GM19238 (cell line): Measurements from ENCODE around the gene SPEG.
"Not testable (repeated sequence)": the region's sequence is repeated elsewhere in the genome, so short reads cannot be mapped to it uniquely, and the experiment has no call there.

Experiments
- DNase-seq: peaks from one replicate; pipeline ENCODE4 v3.0.0; 2011; ENCODE audit warnings: low spot score; ENCODE audit not compliant: insufficient read length

Gene SPEG

GRCh38 chr2:219404954-219405353 lies 29.7 kb upstream of the SPEG start:
- DNase-seq = no peak

- DNase-seq = no peak
Measured at GRCh38 chr2:219405451-219405850, 29.2 kb upstream of the SPEG start.

GRCh38 chr2:219405958-219406860 lies 28.4 kb upstream of the SPEG start:
- no peak for DNase-seq

- no peak for DNase-seq
Measured at GRCh38 chr2:219406861-219407230, 27.8 kb upstream of the SPEG start.

GRCh38 chr2:219407343-219407742 lies 27.3 kb upstream of the SPEG start:
- DNase-seq = not testable (repeated sequence)

GRCh38 chr2:219408204-219408603 lies 26.4 kb upstream of the SPEG start:
- DNase-seq = no peak

GRCh38 chr2:219408631-219409030 lies 26.0 kb upstream of the SPEG start:
- no peak for DNase-seq

- no peak for DNase-seq
Measured at GRCh38 chr2:219409619-219410018, 25.0 kb upstream of the SPEG start.

- DNase-seq = no peak
Measured at GRCh38 chr2:219410390-219410789, 24.3 kb upstream of the SPEG start.

- no peak for DNase-seq
Measured at GRCh38 chr2:219414857-219415256, 19.8 kb upstream of the SPEG start.

- no peak for DNase-seq
Measured at GRCh38 chr2:219415580-219416234, 18.9 kb upstream of the SPEG start.

- no peak for DNase-seq
Measured at GRCh38 chr2:219416235-219416602, 18.4 kb upstream of the SPEG start.

- DNase-seq = no peak
Measured at GRCh38 chr2:219416938-219417337, 17.7 kb upstream of the SPEG start.

GRCh38 chr2:219417374-219417773 lies 17.3 kb upstream of the SPEG start:
- no peak for DNase-seq

- no peak for DNase-seq
Measured at GRCh38 chr2:219418155-219419011, 16.3 kb upstream of the SPEG start, which contains the start of gene DES. DES (plus strand) TSS chr2:219418377; CDS start chr2:219418463, 86 bp downstream.

- DNase-seq = no peak
Measured at GRCh38 chr2:219419012-219419324, 15.7 kb upstream of the SPEG start.

GRCh38 chr2:219419331-219420197 lies 15.1 kb upstream of the SPEG start:
- DNase-seq = no peak

GRCh38 chr2:219420687-219421086 lies 14.0 kb upstream of the SPEG start:
- DNase-seq = no peak

- DNase-seq = no peak
Measured at GRCh38 chr2:219421323-219421722, 13.3 kb upstream of the SPEG start.

- no peak for DNase-seq
Measured at GRCh38 chr2:219422952-219423534, 11.6 kb upstream of the SPEG start.
